Bronchial epithelial cell (primary cell): ENCODE results near the gene SPATA18. TPM values are rescaled to one million over a fixed set of nuclear protein-coding genes. Genes with fewer than 3 reads are reported as not detected.

Experiments
- DNase-seq: peaks from one replicate; pipeline ENCODE4 v3.0.0-alpha.2; 2010; ENCODE audit warnings: low read depth
- FAIRE-seq: peaks from 2 replicates; lab custom pipeline; 2011; peaks lifted over from hg19 to GRCh38; lab: Jason Lieb, UNC
- H3K27me3 ChIP-seq: 2 replicates; pipeline ENCODE4 v1.5.1; 2011; ENCODE audit warnings: low read length; ENCODE audit not compliant: control insufficient read depth, insufficient read depth
- H3K36me3 ChIP-seq: 2 replicates; pipeline ENCODE4 v1.5.1; 2011; ENCODE audit warnings: low read length; ENCODE audit not compliant: control insufficient read depth, insufficient read depth
- H3K4me3 ChIP-seq: 2 replicates; pipeline ENCODE4 v1.5.1; 2011; ENCODE audit warnings: mild to moderate bottlenecking, low read depth, low read length, control low read depth
- total RNA-seq: library from RNA; depleted of rRNA; stranded (reverse); fragments of >200 nt; gene quantifications from 2 replicates; pipeline ENCODE4 v1.2.1, GENCODE V29; 2014
- TF ChIP-seq, protein P1 (sequence below): IDR thresholded peaks from 2 replicates; pipeline ENCODE4 v1.5.1; 2011; ENCODE audit warnings: mild to moderate bottlenecking, moderate library complexity, low read length, control low read depth, inconsistent platforms; ENCODE audit not compliant: insufficient read depth, severe bottlenecking

SPATA18 gene
- total RNA-seq, 1 donor from 2014 or later = 11.8 TPM

GRCh38 chr4:52037689-52038102 is 13.4 kb upstream of the SPATA18 start:
- DNase-seq = no peak
- TF ChIP-seq, protein P1, sequence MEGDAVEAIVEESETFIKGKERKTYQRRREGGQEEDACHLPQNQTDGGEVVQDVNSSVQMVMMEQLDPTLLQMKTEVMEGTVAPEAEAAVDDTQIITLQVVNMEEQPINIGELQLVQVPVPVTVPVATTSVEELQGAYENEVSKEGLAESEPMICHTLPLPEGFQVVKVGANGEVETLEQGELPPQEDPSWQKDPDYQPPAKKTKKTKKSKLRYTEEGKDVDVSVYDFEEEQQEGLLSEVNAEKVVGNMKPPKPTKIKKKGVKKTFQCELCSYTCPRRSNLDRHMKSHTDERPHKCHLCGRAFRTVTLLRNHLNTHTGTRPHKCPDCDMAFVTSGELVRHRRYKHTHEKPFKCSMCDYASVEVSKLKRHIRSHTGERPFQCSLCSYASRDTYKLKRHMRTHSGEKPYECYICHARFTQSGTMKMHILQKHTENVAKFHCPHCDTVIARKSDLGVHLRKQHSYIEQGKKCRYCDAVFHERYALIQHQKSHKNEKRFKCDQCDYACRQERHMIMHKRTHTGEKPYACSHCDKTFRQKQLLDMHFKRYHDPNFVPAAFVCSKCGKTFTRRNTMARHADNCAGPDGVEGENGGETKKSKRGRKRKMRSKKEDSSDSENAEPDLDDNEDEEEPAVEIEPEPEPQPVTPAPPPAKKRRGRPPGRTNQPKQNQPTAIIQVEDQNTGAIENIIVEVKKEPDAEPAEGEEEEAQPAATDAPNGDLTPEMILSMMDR = no peak
- no peak for FAIRE-seq

GRCh38 chr4:52038103-52038912 is 12.8 kb upstream of the SPATA18 start, which contains the start of gene SGCB:
Gene SGCB, minus strand, starts transcription at chr4:52038299. Its CDS starts 40 bp downstream, at chr4:52038259.
- TF ChIP-seq, protein P1 = no peak
- Histone ChIP-seq H3K36me3 (no peaks in the 10 kb centered on the region), H3K4me3 (peak within 1 kb of the TSS; percentile 73), H3K27me3 (peaks cover 4% of the 10 kb centered on the region)
- FAIRE-seq (no peak), DNase-seq (no peak)

More at GRCh38 chr4:52037689-52038102, 13.4 kb upstream of the SPATA18 start:
- Histone ChIP-seq H3K4me3 (peak overlapping the region; percentile 73), H3K36me3 (no peaks in the 10 kb centered on the region), H3K27me3 (peaks cover 4% of the 10 kb centered on the region)

GRCh38 chr4:52045028-52045427 is 6.1 kb upstream of the SPATA18 start:
- TF ChIP-seq, protein P1 = no peak
- DNase-seq (no peak), FAIRE-seq (no peak)
- Histone ChIP-seq H3K36me3 (no peaks in the 10 kb centered on the region), H3K4me3 (no peak overlapping the region), H3K27me3 (peaks cover 4% of the 10 kb centered on the region)

GRCh38 chr4:52049266-52049665 is 1.8 kb upstream of the SPATA18 start:
- TF ChIP-seq, protein P1 = no peak
- Histone ChIP-seq H3K36me3 (no peaks in the 10 kb centered on the region), H3K27me3 (no peaks in the 10 kb centered on the region), H3K4me3 (no peak overlapping the region)
- FAIRE-seq (no peak), DNase-seq (no peak)

DNA sequence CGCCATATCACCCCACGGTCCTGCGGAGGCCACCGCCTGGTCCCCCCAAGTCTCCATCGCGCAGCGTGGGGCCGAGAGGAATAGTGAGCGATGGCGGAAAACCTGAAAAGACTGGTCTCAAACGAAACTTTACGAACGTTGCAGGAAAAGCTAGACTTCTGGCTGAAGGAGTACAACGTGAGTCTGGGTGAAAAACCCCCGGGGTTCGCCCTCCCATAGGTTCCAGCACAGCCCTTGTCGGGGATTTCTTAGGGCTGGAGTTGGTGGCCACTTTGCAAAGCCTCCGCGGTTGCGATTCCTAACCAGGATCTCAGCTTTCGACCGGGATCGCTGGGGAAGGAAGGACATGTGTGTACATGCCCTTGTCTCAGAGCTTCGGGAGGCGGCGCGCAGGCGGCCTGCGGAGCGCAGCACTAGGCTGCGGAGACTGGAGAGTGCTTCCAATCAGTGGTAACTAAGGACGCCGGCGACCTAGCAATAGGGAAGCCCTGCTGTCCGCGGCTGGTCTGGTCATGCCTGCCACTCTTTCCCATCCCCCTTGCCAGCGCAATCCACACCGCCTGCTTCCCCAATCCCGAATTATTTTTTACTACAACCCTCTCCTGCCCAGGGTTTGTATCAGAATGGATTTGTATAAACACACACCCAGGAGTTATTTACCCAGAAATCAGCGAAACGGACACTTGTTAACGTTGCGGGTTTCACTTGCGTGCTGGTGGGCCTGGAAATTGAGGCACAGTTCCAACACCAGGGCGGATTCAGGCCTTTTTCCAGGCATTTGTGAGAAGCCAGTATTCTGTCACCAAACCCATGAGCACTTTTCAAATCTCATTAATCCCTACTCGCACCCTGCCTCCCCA is 741 bp downstream of the SPATA18 start:
- TF ChIP-seq, protein P1 = no peak
- peak; percentile 95 for DNase-seq
- no peaks in the 10 kb centered on the region for H3K27me3 ChIP-seq
- H3K4me3 ChIP-seq = peak overlapping the region; percentile 92
- no peak for FAIRE-seq
- H3K36me3 ChIP-seq = no peaks in the 10 kb centered on the region
